Trophoblast cell (in vitro differentiated cells and primary cell): ENCODE measurements around the gene PDE4DIP.
"Not testable (repeated sequence)": the region's sequence is repeated elsewhere in the genome, so short reads cannot be mapped to it uniquely, and the experiment has no call there.

Experiments used
- DNase-seq, 2 donors: peaks; one replicate each; pipeline ENCODE4 v3.0.0-alpha.2; 2016
- H2AFZ ChIP-seq: 2 replicates; pipeline ENCODE4 v1.6.1; 2013; ENCODE audit warnings: low read length, moderate library complexity, mild to moderate bottlenecking; ENCODE audit not compliant: insufficient read depth, poor library complexity
- H2AK5ac ChIP-seq: 2 replicates; pipeline ENCODE4 v1.6.1; 2013; ENCODE audit warnings: mild to moderate bottlenecking, low read length
- H2BK120ac ChIP-seq: 2 replicates; pipeline ENCODE4 v1.6.1; 2013; ENCODE audit warnings: low read length, mild to moderate bottlenecking, moderate library complexity; ENCODE audit not compliant: insufficient read depth, poor library complexity
- H2BK12ac ChIP-seq: 2 replicates; pipeline ENCODE4 v1.6.1; 2013; ENCODE audit warnings: mild to moderate bottlenecking, low read length, moderate library complexity
- H2BK5ac ChIP-seq: 2 replicates; pipeline ENCODE4 v1.6.1; 2013; ENCODE audit warnings: low read length, low read depth, moderate library complexity, mild to moderate bottlenecking; ENCODE audit not compliant: poor library complexity
- H3K14ac ChIP-seq: 2 replicates; pipeline ENCODE4 v1.6.1; 2013; ENCODE audit warnings: mild to moderate bottlenecking, low read length
- H3K18ac ChIP-seq: 2 replicates; pipeline ENCODE4 v1.6.1; 2013; ENCODE audit warnings: mild to moderate bottlenecking, low read length
- H3K23ac ChIP-seq: 2 replicates; pipeline ENCODE4 v1.6.1; 2013; ENCODE audit warnings: low read length
- H3K27ac ChIP-seq: 2 replicates; pipeline ENCODE4 v1.5.1; 2013; ENCODE audit warnings: low read depth, mild to moderate bottlenecking, inconsistent platforms, low read length, moderate library complexity
- H3K27me3 ChIP-seq: 2 replicates; pipeline ENCODE4 v1.6.1; 2013; ENCODE audit warnings: inconsistent platforms, mild to moderate bottlenecking, low read length, moderate library complexity; ENCODE audit not compliant: insufficient read depth
- H3K36me3 ChIP-seq, 2 experiments: 1 replicate in 1 of 2; 2 replicates in 1 of 2; pipeline ENCODE4 v1.6.1; 2013; ENCODE audit warnings: low read length in 2 of 2, mild to moderate bottlenecking in 2 of 2, moderate library complexity in 1 of 2; ENCODE audit not compliant: insufficient read depth in 2 of 2, control insufficient read depth in 1 of 2
- H3K4ac ChIP-seq: 2 replicates; pipeline ENCODE4 v1.6.1; 2013; ENCODE audit warnings: low read depth, mild to moderate bottlenecking, low read length, moderate library complexity
- H3K4me1 ChIP-seq, 2 experiments: 1 replicate in 1 of 2; 2 replicates in 1 of 2; pipeline ENCODE4 v1.6.1; 2013; ENCODE audit warnings: low read length in 2 of 2, mild to moderate bottlenecking in 2 of 2, moderate library complexity in 1 of 2; ENCODE audit not compliant: insufficient read depth in 2 of 2, control insufficient read depth in 1 of 2
- H3K4me2 ChIP-seq: 2 replicates; pipeline ENCODE4 v1.6.1; 2013; ENCODE audit warnings: inconsistent platforms, mild to moderate bottlenecking, low read length, moderate library complexity
- H3K4me3 ChIP-seq: 2 replicates; pipeline ENCODE4 v1.5.1; 2013; ENCODE audit warnings: mild to moderate bottlenecking, low read depth, low read length, inconsistent platforms
- H3K79me1 ChIP-seq: one replicate; pipeline ENCODE4 v1.6.1; 2013; ENCODE audit warnings: low read length
- H3K79me2 ChIP-seq: 2 replicates; pipeline ENCODE4 v1.6.1; 2013; ENCODE audit warnings: low read length, mild to moderate bottlenecking; ENCODE audit not compliant: control insufficient read depth, insufficient read depth, poor library complexity
- H3K9ac ChIP-seq: 2 replicates; pipeline ENCODE4 v1.6.1; 2013; ENCODE audit warnings: mild to moderate bottlenecking, low read length
- H3K9me3 ChIP-seq: 2 replicates; pipeline ENCODE4 v1.6.1; 2013; ENCODE audit warnings: low read depth, mild to moderate bottlenecking, control low read depth, inconsistent platforms, low read length; ENCODE audit not compliant: insufficient read depth
- H4K12ac ChIP-seq: 2 replicates; pipeline ENCODE4 v1.6.1; 2013; ENCODE audit warnings: low read depth, mild to moderate bottlenecking, low read length, moderate library complexity
- H4K8ac ChIP-seq: 2 replicates; pipeline ENCODE4 v1.6.1; 2013; ENCODE audit warnings: low read depth, mild to moderate bottlenecking, low read length, moderate library complexity
- H4K91ac ChIP-seq: one replicate; pipeline ENCODE4 v1.6.1; 2013; ENCODE audit warnings: low read depth, mild to moderate bottlenecking, low read length, moderate library complexity
- WGBS: extraction: QIAGEN DNeasy Blood & Tissue Kit; methylation state at CpG from one replicate; pipeline ENCODE4 v1.1.7; 2013; ENCODE audit warnings: missing lambda C conversion rate; ENCODE audit not compliant: insufficient read length, insufficient coverage; ENCODE audit errors: extremely low coverage; 5-methylcytosine and 5-hydroxymethylcytosine counted together

The PDE4DIP gene

DNA sequence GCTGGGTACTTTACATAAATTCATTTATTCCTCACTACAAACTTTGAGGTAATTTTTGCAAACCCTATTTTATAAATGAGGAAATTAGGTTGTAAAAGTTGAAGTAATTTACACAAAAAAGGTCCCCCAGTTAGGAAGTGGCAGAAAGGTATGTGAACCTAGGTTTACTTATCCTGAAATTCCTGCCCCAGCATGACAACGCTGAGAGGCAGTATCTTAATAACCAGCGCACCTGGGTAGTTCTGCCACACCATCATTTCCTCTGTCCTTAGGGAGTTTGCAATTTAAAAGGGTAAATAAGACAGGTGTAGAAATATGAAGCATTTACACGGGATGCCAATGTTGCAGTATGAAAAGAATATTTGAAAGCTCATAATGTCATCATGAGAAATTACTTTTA is 79.6 kb downstream of the PDE4DIP start:
- not testable (repeated sequence) for DNase-seq, H3K4me2 ChIP-seq, H3K27ac ChIP-seq, H2BK120ac ChIP-seq, H3K9me3 ChIP-seq, H3K9ac ChIP-seq, H3K14ac ChIP-seq, H3K18ac ChIP-seq, H3K4me1 ChIP-seq, H3K27me3 ChIP-seq, H3K4ac ChIP-seq, H3K4me3 ChIP-seq, H2AFZ ChIP-seq, H3K79me2 ChIP-seq, H4K12ac ChIP-seq, H3K36me3 ChIP-seq, H2AK5ac ChIP-seq, H2BK5ac ChIP-seq, H4K91ac ChIP-seq, H4K8ac ChIP-seq, H3K79me1 ChIP-seq, H3K23ac ChIP-seq, H2BK12ac ChIP-seq
- no CpG with 5 or more reads among the region's 3 CpGs for WGBS

GRCh38 chr1:148927645-148928044 is 83.4 kb downstream of the PDE4DIP start:
- not testable (repeated sequence) for H2BK12ac ChIP-seq, H3K36me3 ChIP-seq, H3K23ac ChIP-seq, DNase-seq, H2AFZ ChIP-seq, H4K12ac ChIP-seq, H3K18ac ChIP-seq, H3K4me3 ChIP-seq, H3K14ac ChIP-seq, H3K79me1 ChIP-seq, H3K4me1 ChIP-seq, H3K27ac ChIP-seq, H2BK120ac ChIP-seq, H3K4me2 ChIP-seq, H2BK5ac ChIP-seq, H4K91ac ChIP-seq, H2AK5ac ChIP-seq, H4K8ac ChIP-seq, H3K4ac ChIP-seq, H3K9ac ChIP-seq, H3K79me2 ChIP-seq, H3K27me3 ChIP-seq, H3K9me3 ChIP-seq
- WGBS, result no CpG with 5 or more reads among the region's 1 CpG

DNA sequence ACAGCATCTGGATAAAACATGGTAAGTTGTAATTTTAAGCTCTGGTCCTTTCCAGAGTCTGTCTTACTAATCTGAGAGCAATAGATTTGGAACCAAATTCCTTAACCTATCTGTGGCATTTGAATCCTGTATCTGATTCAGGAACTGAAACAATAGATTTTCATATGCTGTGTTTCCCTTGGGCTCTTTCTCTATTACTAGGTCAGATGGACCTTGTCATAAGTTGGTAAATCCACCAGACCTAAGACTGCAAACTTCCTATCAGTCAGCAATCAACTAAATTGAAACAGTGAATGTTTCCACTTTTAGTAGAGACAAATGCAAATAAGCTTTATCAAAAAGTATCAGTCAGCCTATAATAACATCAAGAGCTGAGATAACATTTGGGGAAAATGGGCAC is 85.0 kb downstream of the PDE4DIP start:
- not testable (repeated sequence) for H2BK5ac ChIP-seq, H3K9me3 ChIP-seq, H3K4me2 ChIP-seq, H4K12ac ChIP-seq, DNase-seq, H4K91ac ChIP-seq, H3K4me3 ChIP-seq, H3K79me2 ChIP-seq, H3K4me1 ChIP-seq, H3K36me3 ChIP-seq, H2BK12ac ChIP-seq, H4K8ac ChIP-seq, H2BK120ac ChIP-seq, H3K14ac ChIP-seq, H3K27me3 ChIP-seq, H2AFZ ChIP-seq, H3K18ac ChIP-seq, H3K4ac ChIP-seq, H3K9ac ChIP-seq, H3K79me1 ChIP-seq, H3K23ac ChIP-seq, H3K27ac ChIP-seq, H2AK5ac ChIP-seq

DNA sequence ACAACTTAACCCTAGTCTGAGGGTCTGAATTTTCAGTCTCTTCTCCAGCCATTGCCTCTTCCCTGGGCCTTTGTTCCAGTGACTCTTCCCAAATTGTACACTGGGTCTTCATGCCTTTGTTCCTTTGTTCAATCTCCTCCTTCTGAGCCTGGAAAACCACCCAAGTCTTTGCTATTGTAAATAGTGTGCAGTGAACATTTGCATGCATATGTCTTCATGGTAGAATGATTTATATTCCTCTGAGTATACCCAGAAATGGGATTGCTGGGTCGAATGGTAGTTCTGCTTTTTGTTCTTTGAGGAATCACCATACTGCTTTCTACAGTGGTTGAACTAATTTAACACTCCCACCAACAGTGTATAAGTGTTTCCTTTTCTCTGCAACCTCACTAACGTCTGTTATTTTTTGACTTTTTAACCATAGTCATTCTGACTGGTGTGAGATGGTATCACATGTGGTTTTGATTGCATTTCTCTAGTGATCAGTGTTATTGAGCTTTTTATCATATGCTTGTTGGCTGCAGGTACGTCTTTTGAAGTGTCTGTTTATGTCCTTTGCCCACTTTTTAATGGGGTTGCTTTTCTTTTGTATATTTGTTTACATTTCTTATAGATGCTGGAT is 91.3 kb downstream of the PDE4DIP start:
- not testable (repeated sequence) for H2BK12ac ChIP-seq, H3K79me2 ChIP-seq, H3K36me3 ChIP-seq, H3K27ac ChIP-seq, H4K91ac ChIP-seq, H3K14ac ChIP-seq, H3K4me1 ChIP-seq, H2BK5ac ChIP-seq, H3K9me3 ChIP-seq, H2AFZ ChIP-seq, H3K23ac ChIP-seq, DNase-seq, H3K18ac ChIP-seq, H3K79me1 ChIP-seq, H3K9ac ChIP-seq, H2AK5ac ChIP-seq, H3K4me2 ChIP-seq, H2BK120ac ChIP-seq, H4K12ac ChIP-seq, H3K4me3 ChIP-seq, H4K8ac ChIP-seq, H3K4ac ChIP-seq, H3K27me3 ChIP-seq
- WGBS, result no CpG with 5 or more reads among the region's 3 CpGs
